Subcutaneous adipose tissue (tissue), 4 donors: ENCODE data around the gene ELL2. TPM values are rescaled to one million over a fixed set of nuclear protein-coding genes. Genes with fewer than 3 reads are reported as not detected.

ENCODE experiments used
- CTCF ChIP-seq: fragments of 450-650 bp; IDR thresholded peaks from one replicate; pipeline ENCODE4 v1.5.1; 2016; ENCODE audit warnings: low read depth, mild to moderate bottlenecking, control low read depth, antibody characterized with exemption, moderate library complexity
- total RNA-seq, 4 donors: library from RNA; depleted of rRNA; stranded (reverse); fragments of >200 nt; gene quantifications; one replicate each; pipeline ENCODE4 v1.1.0, GENCODE V29; 2016

The ELL2 gene
- total RNA-seq, 4 donors from 2014 or later = 94.4 to 308 (median 208) TPM

- no peak for TF ChIP-seq CTCF
Measured at GRCh38 chr5:95904827-95905226, 56.8 kb downstream of the ELL2 start.

DNA sequence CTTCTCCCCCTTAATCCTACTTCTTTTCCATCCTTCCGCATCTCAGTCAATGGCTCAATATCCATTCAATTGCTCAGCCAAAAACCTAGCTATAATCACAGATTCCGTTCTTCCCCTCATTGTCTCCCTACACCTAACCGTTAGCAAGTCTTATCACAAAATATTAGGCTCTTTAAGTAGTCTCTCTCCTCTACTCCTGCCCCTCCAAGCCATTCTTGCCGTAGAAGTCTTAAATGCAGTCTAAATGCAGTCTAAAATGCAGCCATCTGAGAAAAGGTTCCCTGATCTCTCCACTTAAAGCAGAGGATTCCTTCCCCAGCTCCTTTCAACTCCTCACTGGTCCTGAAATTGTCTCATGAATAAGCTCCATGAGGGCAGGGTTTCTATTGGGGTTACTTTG is 57.8 kb downstream of the ELL2 start:
- TF ChIP-seq CTCF = no peak

GRCh38 chr5:95901676-95902627 is 59.7 kb downstream of the ELL2 start:
- no peak for TF ChIP-seq CTCF

GRCh38 chr5:95900383-95900958 is 61.2 kb downstream of the ELL2 start:
- no peak for TF ChIP-seq CTCF

GRCh38 chr5:95899829-95900228 is 61.8 kb downstream of the ELL2 start:
- TF ChIP-seq CTCF = no peak

GRCh38 chr5:95899006-95899405 is 62.6 kb downstream of the ELL2 start:
- TF ChIP-seq CTCF = no peak

- TF ChIP-seq CTCF = no peak
Measured at GRCh38 chr5:95895771-95896170, 65.9 kb downstream of the ELL2 start.
